HL-60 (cell line): ENCODE measurements around the gene PTGDS.
A peak's percentile ranks its signal among the peaks of the same experiment; 100 is the strongest.

Experiments used
- DNase-seq, 2 experiments: peaks; one replicate each; pipeline ENCODE4 v3.0.0-alpha.2; 2010 to 2020; ENCODE audit warnings: low read depth in 1 of 2, low spot score in 1 of 2
- H3K27ac ChIP-seq: fragments of 250-450 bp; sonication (Bioruptor Pico); replicated peaks from 2 replicates; pipeline ENCODE4 v1.5.1; 2020; ENCODE audit warnings: mild to moderate bottlenecking, moderate library complexity
- H3K27me3 ChIP-seq: fragments of 250-450 bp; sonication (Bioruptor Pico); 2 replicates; pipeline ENCODE4 v1.5.1; 2021; ENCODE audit warnings: mild to moderate bottlenecking, moderate library complexity; ENCODE audit not compliant: insufficient read depth, poor library complexity, severe bottlenecking
- H3K4me3 ChIP-seq: replicated peaks from 2 replicates; pipeline ENCODE4 v1.5.1; 2011; ENCODE audit warnings: mild to moderate bottlenecking, control low read depth, low read length; ENCODE audit not compliant: insufficient read depth
- CTCF ChIP-seq: IDR thresholded peaks from one replicate; pipeline ENCODE4 v1.5.1; 2011; ENCODE audit warnings: low read length, control low read depth, inconsistent platforms; ENCODE audit not compliant: insufficient read depth
- GABPA ChIP-seq: IDR thresholded peaks from 2 replicates; pipeline ENCODE4 v1.6.1; 2012; ENCODE audit warnings: low read depth
- POLR2AphosphoS5 ChIP-seq: IDR thresholded peaks from 2 replicates; pipeline ENCODE4 v1.6.1; 2012; ENCODE audit warnings: low read depth
- SPI1 ChIP-seq: IDR thresholded peaks from 2 replicates; pipeline ENCODE4 v1.6.1; 2012; ENCODE audit warnings: low read depth, mild to moderate bottlenecking, borderline replicate concordance
- TF ChIP-seq, protein P1 (sequence below): IDR thresholded peaks from 2 replicates; pipeline ENCODE4 v1.6.1; 2012; ENCODE audit warnings: low read depth; ENCODE audit not compliant: insufficient replicate concordance

The PTGDS gene

GRCh38 chr9:136975644-136976043, 1.7 kb upstream of the PTGDS start:
- H3K27ac ChIP-seq = no peak overlapping the region
- DNase-seq = peak in 1 of 2 experiments; percentile 30
- H3K27me3 ChIP-seq = no peaks in the 10 kb centered on the region
- TF ChIP-seq GABPA (no peak), CTCF (peak; percentile 7)
- no peak overlapping the region for H3K4me3 ChIP-seq

DNA sequence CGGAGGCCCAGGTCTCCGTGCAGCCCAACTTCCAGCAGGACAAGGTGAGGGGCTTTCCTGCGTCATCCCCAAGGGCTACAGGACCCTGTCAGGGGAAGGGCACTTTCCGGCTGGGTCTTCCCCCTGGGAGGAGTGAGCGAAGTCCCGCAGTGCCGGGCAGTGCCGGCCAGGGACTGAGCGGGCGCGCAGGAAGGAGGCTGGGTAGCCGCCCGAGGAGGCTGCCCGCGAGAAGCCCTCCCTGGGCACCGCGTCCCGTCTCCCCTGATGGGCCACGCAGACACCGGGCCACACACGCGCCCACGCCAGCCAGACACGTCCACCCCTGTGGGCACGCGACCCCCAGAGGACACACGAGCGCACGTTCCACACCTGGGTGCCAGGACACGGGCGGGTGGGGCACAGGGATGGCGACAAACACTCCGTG, 357 bp downstream of the PTGDS start:
- Histone ChIP-seq H3K4me3 (no peak overlapping the region), H3K27me3 (no peaks in the 10 kb centered on the region), H3K27ac (no peak overlapping the region)
- TF ChIP-seq GABPA = no peak
- TF ChIP-seq POLR2AphosphoS5 = no peak
- TF ChIP-seq CTCF = no peak
- no peak for TF ChIP-seq SPI1
- TF ChIP-seq, protein P1, sequence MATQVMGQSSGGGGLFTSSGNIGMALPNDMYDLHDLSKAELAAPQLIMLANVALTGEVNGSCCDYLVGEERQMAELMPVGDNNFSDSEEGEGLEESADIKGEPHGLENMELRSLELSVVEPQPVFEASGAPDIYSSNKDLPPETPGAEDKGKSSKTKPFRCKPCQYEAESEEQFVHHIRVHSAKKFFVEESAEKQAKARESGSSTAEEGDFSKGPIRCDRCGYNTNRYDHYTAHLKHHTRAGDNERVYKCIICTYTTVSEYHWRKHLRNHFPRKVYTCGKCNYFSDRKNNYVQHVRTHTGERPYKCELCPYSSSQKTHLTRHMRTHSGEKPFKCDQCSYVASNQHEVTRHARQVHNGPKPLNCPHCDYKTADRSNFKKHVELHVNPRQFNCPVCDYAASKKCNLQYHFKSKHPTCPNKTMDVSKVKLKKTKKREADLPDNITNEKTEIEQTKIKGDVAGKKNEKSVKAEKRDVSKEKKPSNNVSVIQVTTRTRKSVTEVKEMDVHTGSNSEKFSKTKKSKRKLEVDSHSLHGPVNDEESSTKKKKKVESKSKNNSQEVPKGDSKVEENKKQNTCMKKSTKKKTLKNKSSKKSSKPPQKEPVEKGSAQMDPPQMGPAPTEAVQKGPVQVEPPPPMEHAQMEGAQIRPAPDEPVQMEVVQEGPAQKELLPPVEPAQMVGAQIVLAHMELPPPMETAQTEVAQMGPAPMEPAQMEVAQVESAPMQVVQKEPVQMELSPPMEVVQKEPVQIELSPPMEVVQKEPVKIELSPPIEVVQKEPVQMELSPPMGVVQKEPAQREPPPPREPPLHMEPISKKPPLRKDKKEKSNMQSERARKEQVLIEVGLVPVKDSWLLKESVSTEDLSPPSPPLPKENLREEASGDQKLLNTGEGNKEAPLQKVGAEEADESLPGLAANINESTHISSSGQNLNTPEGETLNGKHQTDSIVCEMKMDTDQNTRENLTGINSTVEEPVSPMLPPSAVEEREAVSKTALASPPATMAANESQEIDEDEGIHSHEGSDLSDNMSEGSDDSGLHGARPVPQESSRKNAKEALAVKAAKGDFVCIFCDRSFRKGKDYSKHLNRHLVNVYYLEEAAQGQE = no peak
- no peak for DNase-seq

DNA sequence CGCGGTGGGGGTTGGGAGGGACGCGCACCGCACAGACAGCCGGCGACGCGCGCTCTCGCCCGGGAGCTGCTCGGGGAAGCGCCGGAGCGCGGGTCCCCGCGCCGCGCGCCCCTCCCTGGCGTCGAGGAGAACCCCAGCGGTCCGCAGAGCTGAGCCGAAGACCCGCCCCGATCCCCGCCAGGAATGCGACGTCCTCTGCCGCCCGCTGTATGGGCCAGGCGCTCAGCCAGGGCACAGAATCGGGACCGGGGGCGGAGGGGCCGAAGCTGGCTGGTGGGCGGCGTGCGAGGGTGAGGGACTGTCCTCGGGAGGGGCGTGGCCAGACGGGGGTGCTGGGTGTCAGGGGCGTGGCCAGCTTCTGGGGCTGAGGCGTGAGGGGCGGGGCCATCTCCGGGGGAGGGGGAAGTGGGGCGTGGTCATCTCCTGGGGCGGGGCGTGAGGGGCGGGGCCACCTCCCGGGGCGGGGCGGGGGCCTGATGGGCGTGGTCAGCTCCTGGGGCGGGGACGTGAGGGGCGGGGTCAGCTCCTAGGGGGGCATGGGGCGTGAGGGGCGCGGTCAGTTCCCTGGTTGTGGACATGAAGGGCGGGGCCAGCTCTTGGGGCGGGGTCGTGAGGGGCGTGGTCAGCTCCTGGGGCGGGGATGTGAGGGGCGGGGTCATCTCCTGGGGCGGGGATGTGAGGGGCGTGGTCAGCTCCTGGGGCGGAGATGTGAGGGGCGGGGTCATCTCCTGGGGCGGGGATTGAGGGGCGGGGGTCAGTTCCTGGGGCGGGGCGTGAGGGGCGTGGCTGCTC, 965 bp downstream of the PTGDS start:
- Histone ChIP-seq H3K27ac (no peak overlapping the region), H3K4me3 (no peak overlapping the region), H3K27me3 (no peaks in the 10 kb centered on the region)
- TF ChIP-seq POLR2AphosphoS5 (no peak), SPI1 (no peak), CTCF (no peak), GABPA (no peak)
- TF ChIP-seq, protein P1 = no peak
- no peak for DNase-seq
